Loucy (cell line): ENCODE data around the gene LSM7.
"Not testable (repeated sequence)": the region's sequence is repeated elsewhere in the genome, so short reads cannot be mapped to it uniquely, and the experiment has no call there.

Experiments used
- H2AFZ ChIP-seq: fragments of 200-600 bp; sonication (generic); 2 replicates; pipeline ENCODE4 v1.6.0; 2016; ENCODE audit warnings: antibody characterized with exemption, mild to moderate bottlenecking, low read length, moderate library complexity
- H3F3A ChIP-seq: fragments of 200-600 bp; 2 replicates; pipeline ENCODE4 v1.6.0; 2016; ENCODE audit warnings: antibody characterized with exemption, low read depth, mild to moderate bottlenecking
- H3K27me3 ChIP-seq: fragments of 200-600 bp; sonication (generic); 2 replicates; pipeline ENCODE4 v1.6.1; 2014; ENCODE audit warnings: low read length, mild to moderate bottlenecking; ENCODE audit not compliant: insufficient read depth, poor library complexity, severe bottlenecking
- H3K36me3 ChIP-seq: fragments of 200-600 bp; sonication (generic); 2 replicates; pipeline ENCODE4 v1.6.1; 2016; ENCODE audit warnings: low read length; ENCODE audit not compliant: insufficient read depth
- H3K4me1 ChIP-seq: fragments of 200-600 bp; sonication (generic); 2 replicates; pipeline ENCODE4 v1.5.1; 2014; ENCODE audit warnings: low read length, mild to moderate bottlenecking; ENCODE audit not compliant: insufficient read depth, poor library complexity, severe bottlenecking
- H3K4me2 ChIP-seq: fragments of 200-600 bp; sonication (generic); 2 replicates; pipeline ENCODE4 v1.6.0; 2014; ENCODE audit warnings: antibody characterized with exemption, low read length, low read depth, mild to moderate bottlenecking; ENCODE audit not compliant: poor library complexity, severe bottlenecking
- H3K4me3 ChIP-seq: fragments of 200-600 bp; sonication (generic); 2 replicates; pipeline ENCODE4 v1.5.1; 2014; ENCODE audit warnings: low read length, mild to moderate bottlenecking, mixed read lengths; ENCODE audit not compliant: poor library complexity, severe bottlenecking
- H3K79me2 ChIP-seq: fragments of 200-600 bp; sonication (generic); 2 replicates; pipeline ENCODE4 v1.6.1; 2014; ENCODE audit warnings: low read length; ENCODE audit not compliant: insufficient read depth
- H3K9ac ChIP-seq: fragments of 200-600 bp; sonication (generic); 2 replicates; pipeline ENCODE4 v1.6.0; 2014; ENCODE audit warnings: mild to moderate bottlenecking, low read depth, low read length, moderate library complexity; ENCODE audit not compliant: poor library complexity, severe bottlenecking
- H3K9me2 ChIP-seq: fragments of 200-600 bp; sonication (generic); replicated peaks from 2 replicates; pipeline ENCODE4 v1.6.1; 2016; ENCODE audit warnings: low read depth, low read length, mixed read lengths
- H3K9me3 ChIP-seq: fragments of 200-600 bp; sonication (generic); 2 replicates; pipeline ENCODE4 v1.6.1; 2014; ENCODE audit warnings: mild to moderate bottlenecking, antibody characterized with exemption, low read length, low read depth; ENCODE audit not compliant: insufficient read depth
- H4K20me1 ChIP-seq: fragments of 200-600 bp; sonication (generic); 2 replicates; pipeline ENCODE4 v1.6.0; 2014; ENCODE audit warnings: antibody characterized with exemption, low read length, mild to moderate bottlenecking; ENCODE audit not compliant: insufficient read depth, poor library complexity, severe bottlenecking
- EZH2phosphoT487 ChIP-seq: fragments of 200-600 bp; IDR thresholded peaks from 2 replicates; pipeline ENCODE4 v1.6.1; 2018; ENCODE audit warnings: antibody characterized with exemption, mild to moderate bottlenecking, moderate library complexity, borderline replicate concordance
- TF ChIP-seq, protein P1 (sequence below): fragments of 200-600 bp; sonication (generic); conservative IDR thresholded peaks from 2 replicates; pipeline ENCODE4 v1.5.1; 2014; ENCODE audit warnings: mild to moderate bottlenecking, antibody characterized with exemption, low read length

The LSM7 gene

DNA sequence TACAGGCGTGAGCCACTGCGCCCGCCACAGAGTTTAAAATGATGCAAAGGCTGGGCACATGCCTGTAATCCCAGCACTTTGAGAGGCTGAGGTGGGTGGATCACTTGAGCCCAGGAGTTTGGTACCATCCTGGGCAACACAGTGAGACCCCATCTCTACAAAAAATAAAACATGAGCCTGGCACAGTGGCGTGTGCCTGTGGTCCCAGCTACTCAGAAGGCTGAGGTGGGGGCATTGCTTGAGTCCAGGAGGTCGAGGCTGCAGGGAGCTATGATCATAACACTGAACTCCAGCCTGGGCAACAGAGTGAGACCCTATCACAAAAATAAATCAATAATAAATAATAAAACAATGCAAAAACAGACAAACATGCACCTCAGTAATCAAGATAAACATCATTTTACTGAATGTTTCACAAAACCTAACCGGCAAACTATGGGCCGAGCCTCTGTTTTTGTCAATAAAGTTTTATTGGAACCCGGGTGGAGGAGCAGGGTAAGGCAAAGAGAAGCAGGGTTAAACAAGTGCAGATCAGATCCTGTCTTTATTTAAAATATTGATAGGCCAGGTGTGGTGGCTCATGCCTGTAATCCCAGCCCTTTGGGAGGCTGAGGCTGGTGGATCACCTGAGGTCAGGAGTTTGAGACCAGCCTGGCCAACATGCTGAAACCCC, 44.4 kb downstream of the LSM7 start:
- Histone ChIP-seq H3K4me1 (peaks cover 18% of the 10 kb centered on the region), H3K79me2 (no peaks in the 10 kb centered on the region), H3F3A (no peaks in the 10 kb centered on the region), H3K4me2 (no peak overlapping the region), H3K9ac (no peak overlapping the region), H3K9me2 (no peaks in the 10 kb centered on the region), H3K9me3 (no peaks in the 10 kb centered on the region), H3K27me3 (no peaks in the 10 kb centered on the region), H3K4me3 (no peak overlapping the region), H4K20me1 (no peaks in the 10 kb centered on the region), H2AFZ (no peak overlapping the region), H3K36me3 (no peaks in the 10 kb centered on the region)
- TF ChIP-seq EZH2phosphoT487: no peak
- TF ChIP-seq, protein P1, sequence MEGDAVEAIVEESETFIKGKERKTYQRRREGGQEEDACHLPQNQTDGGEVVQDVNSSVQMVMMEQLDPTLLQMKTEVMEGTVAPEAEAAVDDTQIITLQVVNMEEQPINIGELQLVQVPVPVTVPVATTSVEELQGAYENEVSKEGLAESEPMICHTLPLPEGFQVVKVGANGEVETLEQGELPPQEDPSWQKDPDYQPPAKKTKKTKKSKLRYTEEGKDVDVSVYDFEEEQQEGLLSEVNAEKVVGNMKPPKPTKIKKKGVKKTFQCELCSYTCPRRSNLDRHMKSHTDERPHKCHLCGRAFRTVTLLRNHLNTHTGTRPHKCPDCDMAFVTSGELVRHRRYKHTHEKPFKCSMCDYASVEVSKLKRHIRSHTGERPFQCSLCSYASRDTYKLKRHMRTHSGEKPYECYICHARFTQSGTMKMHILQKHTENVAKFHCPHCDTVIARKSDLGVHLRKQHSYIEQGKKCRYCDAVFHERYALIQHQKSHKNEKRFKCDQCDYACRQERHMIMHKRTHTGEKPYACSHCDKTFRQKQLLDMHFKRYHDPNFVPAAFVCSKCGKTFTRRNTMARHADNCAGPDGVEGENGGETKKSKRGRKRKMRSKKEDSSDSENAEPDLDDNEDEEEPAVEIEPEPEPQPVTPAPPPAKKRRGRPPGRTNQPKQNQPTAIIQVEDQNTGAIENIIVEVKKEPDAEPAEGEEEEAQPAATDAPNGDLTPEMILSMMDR: no peak

DNA sequence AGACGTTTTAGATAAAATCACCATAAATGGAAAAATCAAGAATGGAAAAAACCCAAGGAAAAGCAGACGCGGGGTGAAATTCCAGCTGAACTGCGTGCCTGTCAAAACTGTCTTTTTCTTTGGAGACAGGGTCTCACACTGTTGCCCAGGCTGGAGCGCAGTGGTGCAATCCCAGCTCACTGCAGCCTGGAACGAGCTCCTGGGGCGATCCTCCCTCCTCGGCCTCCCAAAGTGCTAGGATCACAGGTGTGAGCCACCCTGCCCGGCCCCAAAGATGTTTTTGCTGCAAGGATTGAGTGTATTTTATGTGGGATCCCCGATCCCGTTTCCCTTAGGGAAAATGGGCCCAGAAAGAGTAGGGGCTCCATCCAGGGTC, 45.5 kb downstream of the LSM7 start:
- H3K9me3 ChIP-seq: no peaks in the 10 kb centered on the region
- TF ChIP-seq, protein P1: no peak
- TF ChIP-seq EZH2phosphoT487: no peak
- H3K4me3 ChIP-seq: no peak overlapping the region
- H3K4me1 ChIP-seq: peaks cover 16% of the 10 kb centered on the region
- no peak overlapping the region for H2AFZ ChIP-seq
- peak overlapping the region; percentile 85 for H3K4me2 ChIP-seq
- H3K9me2 ChIP-seq: no peaks in the 10 kb centered on the region
- H3F3A ChIP-seq: no peaks in the 10 kb centered on the region
- H3K9ac ChIP-seq: peak overlapping the region; percentile 73
- no peaks in the 10 kb centered on the region for H3K36me3 ChIP-seq
- no peaks in the 10 kb centered on the region for H3K27me3 ChIP-seq
- H3K79me2 ChIP-seq: no peaks in the 10 kb centered on the region
- H4K20me1 ChIP-seq: no peaks in the 10 kb centered on the region

DNA sequence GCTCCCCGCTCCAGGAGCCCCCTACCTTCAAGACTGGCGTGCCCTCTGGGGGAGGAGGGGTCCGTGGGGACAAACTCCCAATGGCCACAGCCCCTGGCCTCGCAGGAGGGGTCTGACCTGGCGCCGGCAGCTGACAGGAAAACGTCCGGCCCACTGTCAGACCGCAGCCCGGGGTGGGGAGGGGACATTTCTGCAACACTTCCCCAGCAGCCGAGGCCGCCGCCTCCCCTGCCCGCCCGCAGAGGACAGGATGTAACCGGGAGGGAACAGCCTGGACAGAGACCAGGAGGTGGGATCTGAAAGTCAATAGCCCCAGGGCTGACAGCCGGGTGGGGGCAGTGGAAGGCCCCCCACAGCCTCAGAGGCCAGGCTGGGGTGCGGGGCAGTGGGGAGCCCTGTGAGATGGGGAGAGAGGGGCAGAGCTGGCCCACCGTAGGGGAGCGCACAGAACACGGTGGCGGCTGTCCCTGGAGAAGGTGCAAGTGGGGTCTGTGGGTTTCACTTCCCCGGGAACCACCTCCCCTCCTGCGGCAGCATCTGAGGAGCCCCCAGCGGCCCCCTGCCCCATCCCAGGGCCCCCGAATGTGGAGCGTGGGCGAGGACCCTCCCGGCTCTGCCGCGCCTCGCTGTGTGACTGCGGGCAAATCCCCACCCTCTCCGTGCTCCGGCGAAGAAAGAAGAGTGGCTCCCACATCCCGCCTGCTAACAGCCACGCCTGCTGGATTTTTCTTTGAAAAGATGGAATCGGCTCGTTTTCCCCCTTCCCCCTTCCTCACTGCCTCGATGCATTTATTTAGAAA, 46.1 kb downstream of the LSM7 start, which contains the start of gene PEAK3:
PEAK3 (minus strand) TSS at position 114 of the 800 bp plus-strand sequence. CDS start 1,244 bp downstream, outside the sequence.
- Histone ChIP-seq H3K9ac (peak within 1 kb of the TSS; percentile 73), H4K20me1 (no peaks in the 10 kb centered on the region), H3K9me3 (no peaks in the 10 kb centered on the region), H3K9me2 (no peaks in the 10 kb centered on the region), H3K36me3 (no peaks in the 10 kb centered on the region), H3K4me3 (peak within 1 kb of the TSS; percentile 74), H3K27me3 (no peaks in the 10 kb centered on the region), H3K79me2 (no peaks in the 10 kb centered on the region), H2AFZ (peak within 1 kb of the TSS; percentile 71), H3K4me2 (peak within 1 kb of the TSS; percentile 85), H3F3A (no peaks in the 10 kb centered on the region), H3K4me1 (peaks cover 12% of the 10 kb centered on the region)
- no peak for TF ChIP-seq EZH2phosphoT487
- TF ChIP-seq, protein P1: no peak

DNA sequence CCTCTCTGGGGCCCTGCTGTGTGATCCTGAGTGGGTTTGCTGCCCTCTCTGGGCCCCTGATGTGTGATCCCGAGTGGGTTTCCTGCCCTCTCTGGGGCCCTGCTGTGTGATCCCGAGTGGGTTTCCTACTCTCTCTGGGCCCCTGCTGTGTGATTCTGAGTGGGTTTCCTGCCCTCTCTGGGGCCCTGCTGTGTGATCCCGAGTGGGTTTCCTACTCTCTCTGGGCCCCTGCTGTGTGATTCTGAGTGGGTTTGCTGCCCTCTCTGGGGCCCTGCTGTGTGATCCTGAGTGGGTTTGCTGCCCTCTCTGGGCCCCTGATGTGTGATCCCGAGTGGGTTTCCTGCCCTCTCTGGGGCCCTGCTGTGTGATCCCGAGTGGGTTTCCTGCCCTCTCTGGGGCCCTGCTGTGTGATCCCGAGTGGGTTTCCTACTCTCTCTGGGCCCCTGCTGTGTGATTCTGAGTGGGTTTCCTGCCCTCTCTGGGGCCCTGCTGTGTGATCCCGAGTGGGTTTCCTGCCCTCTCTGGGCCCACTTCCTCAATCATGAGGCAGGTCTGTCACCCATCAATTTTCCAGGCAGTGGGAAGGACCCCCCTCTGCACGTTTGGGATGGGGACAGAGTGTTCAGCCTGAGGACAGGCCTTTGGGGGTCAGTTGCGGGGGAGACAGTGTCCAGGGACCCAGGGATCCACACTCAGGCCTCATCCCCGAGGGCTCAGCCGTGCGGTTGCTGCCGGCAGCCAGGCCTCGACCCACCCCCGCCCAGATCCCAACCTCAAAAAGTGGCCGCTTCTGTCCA, 46.9 kb downstream of the LSM7 start:
- not testable (repeated sequence) for H4K20me1 ChIP-seq, H3F3A ChIP-seq, H3K79me2 ChIP-seq, H3K27me3 ChIP-seq, H3K9me3 ChIP-seq, H3K9me2 ChIP-seq, H3K36me3 ChIP-seq
- H3K4me1 ChIP-seq: peaks cover 12% of the 10 kb centered on the region
- peak overlapping the region; percentile 74 for H3K4me3 ChIP-seq
- H3K4me2 ChIP-seq: peak overlapping the region; percentile 85
- H2AFZ ChIP-seq: peak overlapping the region; percentile 71
- H3K9ac ChIP-seq: peak overlapping the region; percentile 73
